ENCODE results near the gene DNAJC1.
A peak's percentile ranks its signal among the peaks of the same experiment; 100 is the strongest.

DNAJC1 gene

DNA sequence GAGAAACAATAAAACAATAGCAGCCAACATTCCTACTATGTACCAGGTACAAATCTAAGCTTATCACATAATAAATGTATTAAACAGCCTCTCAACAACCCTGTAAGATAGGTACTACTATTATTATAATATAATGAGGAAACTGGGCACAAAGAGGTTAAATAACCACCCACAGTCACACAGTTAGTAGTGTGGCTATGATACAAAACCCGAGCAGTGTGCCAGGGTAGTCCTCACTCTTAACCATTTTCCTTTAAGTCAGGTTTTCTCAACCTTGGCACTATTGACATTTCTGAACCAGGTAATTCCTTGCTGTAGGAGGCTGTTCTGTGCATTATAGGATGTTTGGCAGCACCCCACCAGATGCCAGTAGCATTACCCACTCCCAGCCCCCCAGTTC, 48.8 kb downstream of the DNAJC1 start:
- DNase-seq: no peak

DNA sequence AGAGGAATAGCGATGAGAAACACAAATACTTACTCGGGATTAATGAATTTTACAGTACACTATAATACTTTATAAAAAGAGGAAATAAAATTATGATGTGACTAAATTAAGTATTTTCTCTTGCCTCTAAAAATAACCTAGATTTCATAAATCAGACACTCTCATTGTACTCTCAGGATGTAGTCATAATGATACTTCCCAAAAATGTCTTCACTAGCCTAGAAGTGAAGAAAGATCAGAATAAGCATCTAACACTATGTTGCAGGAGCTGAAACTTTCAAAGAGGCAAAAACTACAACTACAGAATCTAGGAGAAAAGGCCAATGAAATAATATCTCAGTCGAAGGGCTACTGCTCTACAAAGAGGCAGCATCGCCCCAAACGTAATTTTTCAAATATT, 49.4 kb downstream of the DNAJC1 start:
- DNase-seq: no peak

DNA sequence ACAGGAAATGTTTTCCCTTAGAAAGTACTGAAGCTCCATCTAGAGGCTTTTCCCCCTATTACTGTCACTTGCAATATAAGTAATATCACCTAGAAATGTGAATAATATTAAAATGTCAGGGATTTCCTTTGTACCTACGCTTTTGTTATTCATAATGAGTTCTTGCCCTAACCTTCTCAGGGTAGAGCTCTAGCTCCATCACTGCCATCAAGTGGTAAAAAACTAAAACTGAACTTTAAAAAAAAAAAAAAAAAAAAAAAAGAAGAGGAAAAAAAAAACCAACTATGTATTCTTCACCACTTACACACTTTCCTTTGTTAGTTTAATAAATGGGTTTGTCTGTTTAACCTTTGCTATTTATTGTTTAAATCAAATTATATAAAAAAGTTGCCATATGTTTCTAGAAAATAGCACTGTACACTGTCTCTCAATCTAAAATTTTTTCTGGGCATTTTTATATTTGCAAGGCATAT, 49.9 kb downstream of the DNAJC1 start:
- DNase-seq: peak; percentile 83 to 92

DNA sequence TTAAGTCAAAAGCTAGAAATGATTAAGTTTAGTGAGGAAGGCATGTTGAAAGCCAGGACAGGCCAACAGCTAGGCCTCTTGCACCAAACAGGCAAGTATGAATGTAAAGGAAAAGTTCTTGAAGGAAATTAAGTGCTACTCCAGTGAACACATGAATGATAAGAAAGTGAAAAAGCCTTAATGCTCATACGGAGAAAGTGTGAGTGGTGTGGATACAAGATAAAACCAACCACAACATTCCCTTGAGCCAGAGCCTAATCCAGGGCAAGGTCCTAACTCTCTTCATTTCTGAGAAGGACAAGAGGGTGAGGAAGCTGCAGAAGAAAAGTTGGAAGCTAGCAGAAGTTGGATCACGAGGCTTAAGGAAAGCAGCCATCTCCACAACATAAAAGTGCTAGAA, 53.0 kb downstream of the DNAJC1 start:
- DNase-seq: no peak

DNA sequence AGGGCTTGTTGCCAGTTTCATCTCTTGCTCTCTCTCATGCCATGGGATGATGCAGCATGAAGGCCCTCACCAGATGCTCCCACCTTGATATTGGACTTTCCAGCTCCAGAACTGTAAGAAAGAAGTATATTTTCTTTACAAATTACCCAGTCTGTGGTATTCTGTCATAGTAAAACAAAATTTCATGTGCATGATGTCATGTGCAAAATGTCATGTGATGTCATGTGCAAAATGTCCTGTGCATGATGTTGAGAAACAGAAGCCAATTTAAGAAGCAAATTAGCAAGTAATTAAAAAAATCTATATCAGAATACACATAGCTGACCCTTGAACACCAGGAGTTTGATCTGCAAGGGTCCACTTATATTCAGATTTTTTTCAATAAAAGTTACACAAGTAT, 56.6 kb downstream of the DNAJC1 start:
- no peak for DNase-seq

DNA sequence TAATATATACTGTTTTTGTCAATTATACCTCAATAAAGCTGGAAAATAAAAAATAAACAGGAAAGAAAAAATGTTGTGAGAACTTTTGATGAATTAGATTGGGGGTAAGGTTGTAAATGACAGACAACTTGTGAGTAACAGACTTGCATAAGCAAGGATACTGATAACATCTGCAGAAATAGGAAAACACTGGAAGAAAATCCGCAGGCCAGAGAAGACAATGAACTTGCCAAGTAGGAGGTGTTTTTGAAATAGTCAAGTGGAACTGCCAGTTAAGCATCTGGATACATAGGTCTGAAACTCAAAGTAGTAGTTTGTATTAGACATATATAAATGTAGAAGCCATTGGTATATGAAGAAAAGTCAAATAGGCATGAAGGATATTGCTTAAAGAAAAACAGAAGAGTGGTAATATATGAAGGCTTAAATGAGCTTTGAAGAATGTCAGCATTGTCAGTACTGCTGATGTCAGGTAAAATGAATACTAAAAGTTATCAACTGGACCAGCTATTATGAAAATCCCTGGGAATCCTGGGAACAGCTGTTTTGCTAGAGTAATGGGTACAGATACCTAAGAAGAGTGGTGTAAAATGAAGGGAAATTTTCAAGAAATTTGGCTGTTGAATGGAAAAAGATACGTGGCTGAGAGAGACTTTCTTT, 58.7 kb downstream of the DNAJC1 start:
- DNase-seq: no peak

DNA sequence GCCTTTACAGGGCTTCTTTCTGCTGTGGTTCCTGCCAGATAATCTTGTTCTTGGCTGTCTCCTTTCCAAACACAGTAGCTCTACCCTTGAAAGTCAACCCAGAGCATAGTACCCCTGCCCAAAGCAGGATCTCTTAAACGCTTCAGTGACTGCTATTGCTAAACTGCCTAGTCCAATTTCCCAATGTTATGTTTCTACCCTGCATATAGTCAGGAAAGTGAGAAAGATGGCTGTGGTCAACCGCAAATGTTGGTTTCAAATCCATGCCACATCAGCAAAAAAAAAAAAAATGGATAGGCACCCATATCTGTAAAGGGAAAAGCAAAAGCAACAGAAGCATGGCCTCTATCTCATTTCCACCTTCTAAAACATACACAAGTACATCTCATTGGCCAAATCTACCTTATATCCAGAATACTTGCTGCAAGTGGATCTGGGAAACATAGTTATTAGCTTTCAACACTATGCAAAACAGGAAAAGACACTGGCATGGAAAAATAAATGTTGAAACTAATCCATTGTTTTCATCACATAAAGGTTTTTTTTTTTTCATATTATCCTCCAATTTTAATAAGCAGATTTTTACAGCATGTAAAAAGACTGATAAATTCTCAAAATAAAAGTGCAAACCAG, 59.8 kb downstream of the DNAJC1 start:
- peak; percentile 68 to 69 for DNase-seq

DNA sequence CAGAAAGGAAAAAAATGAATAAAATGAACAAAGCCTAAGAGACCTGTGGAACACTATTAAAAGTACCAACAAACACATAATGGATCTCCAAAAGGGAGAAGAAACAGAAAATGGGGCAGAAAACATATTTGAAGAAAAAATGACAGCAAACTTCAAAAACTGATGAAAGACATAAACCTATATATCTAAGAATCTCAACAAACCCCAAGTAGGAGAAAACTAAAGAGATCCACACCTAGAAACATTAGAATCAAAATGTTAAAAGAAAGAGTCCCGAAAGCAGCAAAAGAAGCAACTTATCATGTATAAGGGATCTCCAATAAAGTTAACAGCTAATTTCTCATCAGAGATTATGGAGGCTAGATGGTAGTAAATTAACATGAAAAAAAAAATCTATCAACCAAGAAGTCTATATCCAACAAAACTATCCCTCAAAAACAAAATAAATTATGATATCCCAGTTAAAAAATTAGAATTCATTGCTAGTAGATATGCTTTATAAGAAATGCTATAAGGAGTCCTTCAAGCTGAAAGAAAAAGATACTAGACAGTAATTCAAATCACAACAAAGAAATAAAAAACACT, 68.0 kb downstream of the DNAJC1 start:
- DNase-seq: no peak

DNA sequence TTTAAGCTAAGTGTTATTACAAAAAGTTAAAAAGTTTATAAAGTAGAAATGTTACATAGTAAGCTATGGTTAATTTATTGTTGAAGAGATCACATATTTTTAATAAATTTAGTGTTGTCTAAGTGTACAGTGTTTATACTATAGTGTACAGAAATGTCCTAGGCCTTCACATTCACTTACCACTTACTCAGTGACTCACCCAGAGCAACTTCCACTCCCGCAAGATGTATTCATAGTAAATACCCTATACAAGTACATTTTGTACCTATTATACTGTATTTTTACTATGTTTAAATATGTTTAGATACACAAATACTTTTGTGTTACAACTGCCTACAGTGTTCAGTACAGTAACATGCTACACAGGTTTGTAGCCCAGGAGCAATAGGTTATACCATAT, 69.2 kb downstream of the DNAJC1 start:
- no peak for DNase-seq

DNA sequence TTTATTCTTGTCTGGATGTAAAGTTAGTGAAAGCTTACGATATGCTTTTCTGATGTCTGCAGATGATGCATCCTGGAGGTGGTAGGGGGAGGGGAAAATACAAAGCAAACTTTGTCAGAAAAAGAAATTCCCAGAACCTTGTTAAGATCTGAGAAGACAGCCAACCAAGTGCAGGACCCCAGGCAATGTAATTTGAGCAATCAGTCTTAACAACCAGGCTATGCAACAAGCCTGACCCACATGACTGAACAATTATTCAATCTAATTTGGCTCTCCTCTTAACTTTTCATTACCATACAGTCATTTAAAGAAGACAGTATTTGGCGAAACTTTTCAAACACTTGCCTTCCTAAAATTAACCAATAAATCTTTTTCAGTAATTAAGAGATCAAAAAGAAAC, 74.5 kb downstream of the DNAJC1 start:
- no peak for DNase-seq

DNA sequence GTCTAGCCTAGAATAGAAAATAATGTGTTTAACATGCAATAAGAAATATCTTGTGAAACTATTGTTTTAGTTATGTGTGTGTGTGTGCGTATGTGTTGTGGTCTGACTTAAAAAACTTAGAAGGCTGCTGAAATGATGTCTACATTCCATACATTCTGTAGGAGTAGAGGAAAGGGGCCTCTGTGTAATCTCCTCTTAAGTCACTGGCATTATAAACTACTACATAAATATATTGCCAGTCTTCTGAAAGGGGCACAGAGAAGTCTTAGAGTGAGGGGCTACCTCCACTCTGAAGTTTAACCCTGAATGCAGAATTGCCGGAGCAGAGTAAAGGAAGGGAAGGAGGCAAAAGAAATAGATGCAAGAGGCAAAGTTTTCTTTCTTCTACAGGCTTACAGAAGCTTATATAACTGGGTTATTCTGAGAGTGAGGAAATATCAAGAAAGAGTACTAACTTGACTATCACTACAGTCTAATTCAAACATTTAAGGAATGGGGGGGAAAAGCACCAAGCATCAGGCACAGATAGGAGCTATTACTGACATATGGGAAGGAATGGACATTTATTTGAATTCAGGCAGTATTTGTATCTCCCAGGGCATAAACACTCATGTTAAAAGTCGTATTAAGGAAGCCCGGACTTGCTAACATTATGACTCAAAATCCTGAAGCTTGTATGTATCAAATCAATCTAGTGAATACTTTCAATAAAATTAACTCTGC, 75.7 kb downstream of the DNAJC1 start:
- no peak for DNase-seq

DNA sequence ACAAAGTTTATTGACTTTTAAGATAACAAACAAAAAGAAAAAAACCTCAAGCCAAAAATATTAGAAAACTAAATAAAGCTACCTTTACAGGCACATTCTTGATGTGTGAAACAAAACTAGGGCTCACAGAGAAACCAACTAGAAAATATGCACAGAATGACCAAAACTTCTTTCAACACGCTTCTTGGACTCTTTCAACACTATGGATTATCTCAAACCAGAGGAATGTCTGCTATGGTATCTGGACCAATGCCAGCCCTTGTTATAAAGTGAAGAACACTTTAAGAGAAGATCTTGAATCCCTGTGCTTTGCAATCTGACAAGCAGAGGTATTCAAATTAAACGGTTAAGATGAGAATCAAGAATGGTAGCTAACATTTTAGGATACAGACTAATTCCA, 76.6 kb downstream of the DNAJC1 start:
- no peak for DNase-seq

DNA sequence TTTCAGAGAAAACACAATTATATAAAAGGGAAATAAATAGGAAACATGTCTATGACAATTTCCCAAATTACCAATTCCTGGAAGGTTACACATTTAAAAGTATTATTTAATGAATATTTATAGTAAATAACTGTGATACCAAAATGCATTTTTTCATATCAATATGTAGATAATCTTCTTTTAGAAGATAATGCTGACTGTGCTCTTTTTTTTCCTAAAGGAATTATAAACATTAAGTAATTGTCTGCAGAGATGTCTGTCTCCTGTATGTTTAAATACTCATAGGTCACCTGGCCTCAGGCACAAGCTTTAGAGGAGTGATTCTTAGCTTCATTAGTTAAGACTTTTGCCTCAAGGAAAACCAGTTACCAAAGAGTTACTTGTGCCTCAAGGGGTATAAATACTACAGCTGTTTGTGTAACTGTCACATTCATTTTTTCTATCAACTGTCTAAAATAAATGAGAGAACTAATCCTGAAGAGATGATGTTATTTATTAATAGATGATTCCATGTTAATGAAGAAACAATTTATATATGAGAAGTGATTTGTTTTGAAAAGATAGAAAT, 77.1 kb downstream of the DNAJC1 start:
- DNase-seq: no peak

DNA sequence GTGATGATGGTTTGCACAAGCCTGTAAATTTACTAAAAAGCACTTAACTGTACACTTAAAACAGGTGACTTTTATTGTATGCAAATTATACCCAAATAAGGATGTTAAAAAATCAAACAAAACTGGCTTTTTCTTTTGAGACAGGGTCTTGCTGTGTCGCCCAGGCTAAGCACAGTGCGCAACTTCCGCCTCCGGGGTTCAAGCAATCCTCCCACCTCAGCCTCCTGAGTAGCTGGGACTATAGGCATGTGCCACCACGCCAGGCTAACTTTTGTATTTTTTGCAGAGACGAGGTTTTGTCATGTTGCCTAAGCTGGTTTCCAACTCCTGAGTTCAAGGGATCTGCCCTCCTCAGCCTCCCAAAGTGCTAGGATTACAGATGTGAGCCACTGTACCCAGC, 77.7 kb downstream of the DNAJC1 start:
- DNase-seq: no peak

DNA sequence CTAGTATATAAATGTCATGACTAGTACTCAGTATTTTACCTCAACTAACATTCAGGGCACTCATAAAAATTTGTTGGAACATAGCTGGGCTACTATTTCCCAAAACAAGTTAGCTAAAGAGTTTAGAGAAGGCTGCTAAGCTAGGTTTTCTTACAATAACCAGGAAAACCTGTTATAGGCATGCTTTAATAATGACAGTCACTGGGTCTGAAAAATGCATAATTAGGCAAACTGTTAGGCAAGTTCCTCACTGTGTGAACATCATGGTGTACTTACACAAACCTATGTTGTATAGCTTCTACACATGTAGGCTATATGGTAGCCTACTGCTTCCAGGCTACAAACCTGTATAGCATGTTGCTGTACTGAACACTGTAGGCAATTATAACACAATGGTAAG, 79.0 kb downstream of the DNAJC1 start:
- DNase-seq: no peak

DNA sequence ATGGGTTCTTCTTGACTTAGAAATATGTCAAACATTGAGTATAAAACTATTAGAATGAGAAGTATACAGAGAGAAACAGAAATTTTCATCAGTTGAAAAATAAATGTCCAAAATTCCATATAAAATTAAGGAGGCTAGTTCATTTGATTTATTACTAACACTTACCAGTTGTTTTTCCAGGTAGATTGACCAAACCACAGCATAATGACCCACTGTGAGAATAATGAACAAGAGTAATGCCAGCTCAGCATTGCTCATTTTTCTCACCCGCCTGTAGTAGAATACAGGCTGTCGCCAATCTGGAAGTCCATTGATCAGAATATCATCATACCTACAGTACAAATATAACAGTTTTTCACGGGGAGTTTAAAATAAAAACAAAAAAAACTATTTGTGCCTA, 82.9 kb downstream of the DNAJC1 start:
- no peak for DNase-seq

DNA sequence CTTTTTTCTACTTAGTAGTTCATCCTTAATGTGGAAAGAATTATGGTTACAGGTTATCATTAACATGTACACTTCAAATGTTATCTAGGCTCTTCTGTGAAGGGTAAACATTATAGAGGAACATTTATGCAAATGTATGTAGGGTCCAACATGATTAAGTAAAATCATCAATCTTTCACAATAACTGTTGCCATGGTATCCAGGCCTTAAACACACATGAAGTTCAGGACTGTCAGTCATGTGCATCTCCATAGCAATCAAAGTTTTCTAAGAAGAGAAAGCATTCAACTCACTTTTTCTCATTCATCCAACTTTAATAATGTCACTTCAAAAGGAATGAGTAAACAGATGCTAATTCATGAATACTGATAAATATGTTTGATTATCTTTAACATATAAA, 83.6 kb downstream of the DNAJC1 start:
- DNase-seq: no peak

DNA sequence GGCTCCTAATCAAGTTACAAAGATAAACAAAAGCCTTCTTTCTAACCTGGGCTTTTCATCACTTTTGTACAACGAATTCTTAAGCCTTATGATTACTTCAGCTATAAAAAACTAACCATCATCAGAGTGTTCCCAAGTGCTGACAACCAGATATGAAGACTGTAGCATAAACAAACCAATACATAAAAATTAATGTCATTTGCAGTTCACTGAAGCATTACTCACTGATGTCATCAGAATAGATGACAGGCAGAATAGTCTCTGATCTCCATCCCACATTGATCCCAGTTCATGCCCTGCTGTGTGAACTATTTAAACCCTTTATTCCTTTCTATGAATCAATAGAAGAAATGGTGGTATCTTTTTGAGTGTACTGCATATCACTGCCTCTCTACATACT, 84.4 kb downstream of the DNAJC1 start:
- DNase-seq: no peak

DNA sequence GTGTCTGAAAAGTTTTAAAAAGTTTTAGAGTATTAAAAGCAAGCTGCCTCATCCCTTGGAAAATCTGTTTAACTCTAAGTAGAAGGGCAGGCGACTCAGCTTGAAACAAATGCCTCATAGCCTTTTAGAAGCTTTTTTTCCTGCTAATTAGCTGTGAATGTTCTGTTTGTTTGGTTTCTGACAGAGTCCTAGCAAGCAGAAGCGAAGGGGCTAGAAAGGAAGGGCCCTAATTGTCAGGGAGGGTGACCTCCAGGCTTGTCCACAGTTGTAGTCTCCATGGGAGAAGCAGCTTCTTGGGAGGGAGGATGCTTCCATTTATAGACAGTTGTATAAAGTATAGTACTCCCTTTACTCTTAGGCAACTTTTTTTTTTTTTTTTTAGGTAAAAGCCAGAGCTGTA, 90.9 kb downstream of the DNAJC1 start:
- DNase-seq: no peak

DNA sequence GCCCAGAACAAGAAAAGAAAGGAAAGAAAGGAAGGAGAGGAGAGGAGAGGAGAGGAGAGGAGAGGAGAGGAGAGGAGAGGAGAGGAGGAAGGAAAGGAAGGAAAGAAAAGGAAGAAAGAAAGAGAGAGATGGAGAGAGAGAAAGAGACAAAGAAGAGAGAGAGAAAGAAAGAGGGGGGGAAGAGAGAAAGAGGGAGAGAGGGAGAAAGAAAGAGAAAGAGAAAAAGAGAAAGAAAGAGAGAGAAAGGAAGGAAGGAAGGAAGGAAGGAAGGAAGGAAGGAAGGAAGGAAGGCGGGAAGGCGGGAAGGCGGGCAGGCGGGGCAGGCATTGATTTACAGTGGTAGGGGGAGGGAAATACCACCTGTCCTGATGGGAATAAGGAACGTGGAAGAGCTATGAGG, 92.7 kb downstream of the DNAJC1 start:
- no peak for DNase-seq

DNA sequence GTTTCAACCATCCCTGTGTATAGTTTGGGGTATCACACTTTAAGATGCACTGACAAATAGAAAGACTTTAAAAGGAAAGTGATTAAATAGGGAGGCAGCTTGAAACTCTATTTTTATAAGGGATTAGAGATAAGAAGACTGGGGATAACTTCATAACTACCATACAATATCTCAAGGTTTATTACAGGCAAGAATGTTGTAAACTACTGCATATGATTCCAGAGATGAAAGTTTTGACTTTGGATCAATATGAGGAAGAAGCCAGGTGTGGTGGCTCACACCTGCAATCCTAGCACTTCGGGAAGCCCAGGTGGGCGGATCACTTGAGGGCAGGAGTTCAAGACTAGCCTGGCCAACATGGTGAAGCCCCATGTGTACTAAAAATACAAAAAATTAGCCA, 96.1 kb downstream of the DNAJC1 start:
- DNase-seq: no peak

DNA sequence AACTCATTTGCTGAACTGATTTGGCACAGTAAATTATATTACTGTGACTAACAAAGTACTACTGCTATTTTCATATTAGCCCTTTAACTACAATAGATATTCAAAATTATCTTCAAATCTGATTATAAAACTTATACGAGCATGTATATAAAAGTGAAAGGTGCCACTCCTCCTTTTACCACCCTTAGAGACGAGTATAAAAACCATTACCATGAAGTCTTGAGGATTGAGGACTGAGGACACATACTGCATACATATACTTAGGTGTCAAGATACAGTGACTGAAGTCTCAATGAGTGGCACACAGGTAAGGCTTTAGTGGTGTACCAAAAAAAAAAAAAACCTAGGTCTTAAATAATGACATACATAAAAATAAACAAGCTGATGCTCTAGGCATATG, 98.6 kb downstream of the DNAJC1 start:
- no peak for DNase-seq

DNA sequence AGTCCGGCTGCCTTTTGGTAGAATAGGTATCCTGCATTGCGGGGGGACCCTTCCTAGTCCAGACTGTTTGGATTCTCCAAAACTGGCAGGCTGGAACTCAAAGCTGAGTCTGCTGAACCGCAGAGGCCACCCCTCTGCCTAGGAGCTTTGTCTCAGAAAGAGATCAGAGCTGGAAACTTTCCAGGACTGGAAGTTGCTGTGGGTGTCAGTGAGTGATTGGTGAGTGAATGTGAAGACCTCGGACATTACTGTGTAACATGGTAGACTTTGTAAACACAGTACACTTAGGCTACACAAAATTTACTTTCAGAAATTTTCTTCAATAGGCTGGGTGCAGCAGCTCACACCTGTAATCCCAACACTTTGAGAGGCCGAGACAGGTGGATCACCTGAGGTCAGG, 103.8 kb downstream of the DNAJC1 start:
- DNase-seq: no peak

DNA sequence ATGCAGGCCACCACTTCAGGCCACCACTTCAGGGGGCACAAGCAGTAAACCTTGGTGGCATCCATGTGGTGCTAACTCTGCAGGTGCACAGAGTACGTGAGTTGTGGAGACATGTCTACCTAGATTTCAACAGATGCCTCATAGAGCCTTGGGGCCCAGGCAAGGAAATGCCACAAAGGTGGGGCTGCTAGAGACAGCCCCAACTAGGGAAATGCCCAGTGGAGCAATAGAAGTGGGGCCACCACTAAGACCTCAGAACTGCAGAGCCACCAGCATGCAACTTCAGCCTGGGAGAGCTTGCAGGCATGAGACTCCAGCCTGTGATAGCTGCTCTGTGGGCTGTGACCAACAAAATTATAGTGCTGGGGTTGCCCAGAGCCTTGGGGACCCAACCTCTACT, 107.6 kb downstream of the DNAJC1 start:
- no peak for DNase-seq
